Limb (tissue), 2 donors: ENCODE measurements around the gene RNU4-1.
"Not testable (repeated sequence)": the region's sequence is repeated elsewhere in the genome, so short reads cannot be mapped to it uniquely, and the experiment has no call there.

Experiments
- DNase-seq, 2 donors: peaks; one replicate each; pipeline ENCODE4 v3.0.0-alpha.2; 2016; ENCODE audit errors: extremely low spot score in 2 of 2

Gene RNU4-1

GRCh38 chr12:120258323-120258896, 34.6 kb downstream of the RNU4-1 start:
- DNase-seq: no peak

GRCh38 chr12:120257041-120257821, 35.8 kb downstream of the RNU4-1 start:
- DNase-seq: peak; percentile 57 to 81

- no peak for DNase-seq
Measured at GRCh38 chr12:120254809-120255208, 38.2 kb downstream of the RNU4-1 start.

- not testable (repeated sequence) for DNase-seq
Measured at GRCh38 chr12:120253313-120253712, 39.7 kb downstream of the RNU4-1 start.

GRCh38 chr12:120252071-120252906, 40.7 kb downstream of the RNU4-1 start:
- no peak for DNase-seq

- DNase-seq: not testable (repeated sequence)
Measured at GRCh38 chr12:120251364-120252070, 41.5 kb downstream of the RNU4-1 start.

- no peak for DNase-seq
Measured at GRCh38 chr12:120249875-120250795, 42.9 kb downstream of the RNU4-1 start.

- no peak for DNase-seq
Measured at GRCh38 chr12:120249266-120249874, 43.7 kb downstream of the RNU4-1 start.

GRCh38 chr12:120247621-120248030, 45.4 kb downstream of the RNU4-1 start:
- no peak for DNase-seq

GRCh38 chr12:120247183-120247582, 45.9 kb downstream of the RNU4-1 start:
- no peak for DNase-seq

- DNase-seq: not testable (repeated sequence)
Measured at GRCh38 chr12:120246705-120247104, 46.3 kb downstream of the RNU4-1 start.
